Measurements from ENCODE around the gene GABARAP.
"Not testable (repeated sequence)": the region's sequence is repeated elsewhere in the genome, so short reads cannot be mapped to it uniquely, and the experiment has no call there.

Gene GABARAP

DNA sequence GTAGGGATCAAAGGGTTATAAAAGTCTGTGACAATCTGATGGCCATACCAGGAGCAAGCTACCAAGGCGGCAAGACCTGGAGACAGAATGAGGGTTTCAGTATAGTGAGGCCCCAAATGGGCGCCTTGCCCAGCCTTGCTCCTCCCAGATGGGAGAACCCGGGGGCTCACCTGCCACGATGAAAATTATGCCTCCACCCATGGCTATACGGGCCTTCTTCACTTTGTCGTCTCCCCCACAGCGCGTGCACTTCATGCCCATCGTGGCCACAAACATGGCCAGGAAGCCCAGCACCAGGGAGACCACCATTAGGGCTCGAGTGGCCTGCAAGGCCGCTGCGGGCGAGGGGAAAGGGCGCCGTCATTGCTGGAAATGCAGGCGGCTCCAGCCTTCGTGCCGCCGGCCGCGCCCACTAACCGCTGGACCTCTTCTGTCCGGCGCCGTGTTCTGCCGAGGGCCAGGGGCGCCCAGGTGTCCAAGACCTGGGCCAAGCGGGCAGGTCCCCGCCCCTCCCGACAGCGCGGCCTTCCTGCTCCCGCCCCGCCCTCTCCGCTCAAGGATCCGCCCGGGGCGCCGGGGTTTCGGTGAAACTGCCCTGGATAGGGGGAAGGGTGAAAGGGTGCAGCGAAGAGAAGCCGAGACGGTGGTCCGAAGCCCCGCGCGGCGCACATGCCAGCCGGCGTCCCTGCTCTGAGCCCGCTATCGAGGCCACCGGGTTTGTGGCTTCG is 18.6 kb upstream of the GABARAP start:
- peak; percentile 34 for DNase-seq (ENCODE audit: low read depth, low spot score)

DNA sequence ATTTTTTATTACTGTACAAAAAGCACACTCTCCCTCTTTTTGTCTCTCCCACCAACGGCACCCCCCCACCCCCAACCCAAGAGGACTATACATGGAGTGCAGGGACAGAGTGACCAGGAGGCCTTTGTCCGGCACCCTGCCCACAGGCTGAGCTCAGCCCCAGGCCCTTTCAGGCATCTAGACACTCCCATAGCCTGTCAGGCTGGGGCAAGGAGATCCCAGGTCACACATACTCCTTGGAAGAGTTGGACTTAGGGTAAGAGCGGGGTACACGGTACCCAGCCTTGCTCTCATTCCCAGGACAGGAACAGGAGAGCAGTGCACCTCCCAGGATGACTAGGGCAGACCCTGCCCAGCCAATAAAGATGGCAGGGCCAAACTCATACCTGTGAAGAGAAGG is 17.9 kb upstream of the GABARAP start:
- no peak for DNase-seq (ENCODE audit: low read depth, low spot score)

- no peak for DNase-seq (ENCODE audit: low read depth, low spot score)
Measured at GRCh38 chr17:7259555-7259889, 17.3 kb upstream of the GABARAP start.

- DNase-seq (ENCODE audit: low read depth, low spot score): no peak
Measured at GRCh38 chr17:7258731-7259554, 16.7 kb upstream of the GABARAP start.

DNA sequence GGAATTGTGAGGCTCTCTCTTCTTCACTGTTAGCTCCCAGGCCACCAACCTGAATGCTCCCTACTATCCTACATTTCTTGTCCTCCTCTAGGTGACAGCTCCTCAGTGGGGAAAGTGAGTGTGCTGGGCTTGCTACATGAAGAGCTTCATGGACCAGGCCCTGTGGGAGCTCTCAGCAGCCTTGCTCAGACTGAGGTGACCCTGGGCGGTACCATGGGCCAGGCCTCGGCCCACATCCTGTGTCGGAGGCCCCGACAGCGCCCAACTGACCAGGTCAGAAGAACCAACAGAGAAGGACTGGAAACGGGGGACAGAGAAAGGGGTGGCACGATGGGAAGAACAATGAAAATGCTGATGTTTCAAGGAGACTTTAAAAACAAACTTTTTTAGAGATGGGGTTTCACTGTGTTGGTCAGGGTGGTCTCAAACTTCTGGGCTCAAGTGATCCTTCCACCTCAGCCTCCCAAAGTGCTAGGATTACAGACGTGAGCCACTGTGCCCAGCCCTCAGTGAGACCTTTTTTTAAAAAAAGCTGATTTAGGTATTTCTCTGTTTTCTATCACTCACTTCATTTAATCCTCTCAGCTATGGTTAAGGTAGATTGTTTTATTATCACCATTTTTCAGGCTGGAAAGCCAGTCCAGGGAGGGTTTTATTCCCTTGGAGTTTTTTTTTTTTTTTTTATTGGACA is 14.7 kb upstream of the GABARAP start:
- no peak for DNase-seq (ENCODE audit: low read depth, low spot score)

GRCh38 chr17:7254511-7254910 is 12.3 kb upstream of the GABARAP start:
- DNase-seq (ENCODE audit: low read depth, low spot score): no peak

DNA sequence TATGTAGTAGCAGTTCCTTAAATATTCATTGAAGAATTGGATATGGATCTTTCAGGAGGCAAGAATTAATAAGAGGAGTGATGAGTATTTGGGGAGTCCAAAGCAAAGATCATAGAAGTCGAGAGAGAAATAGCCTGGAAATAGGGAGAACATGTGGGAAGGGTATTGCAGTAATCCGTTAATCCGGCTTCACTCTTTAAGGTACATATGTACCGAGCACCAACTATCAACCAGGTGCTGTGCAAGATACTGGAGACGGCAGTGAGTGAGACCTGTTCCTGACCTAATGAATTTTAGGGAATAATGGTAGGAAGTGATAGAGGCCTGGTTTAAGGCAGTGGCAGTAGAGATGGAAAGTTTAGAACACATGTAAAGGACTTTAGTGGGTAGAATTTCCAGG is 10.8 kb upstream of the GABARAP start:
- no peak for DNase-seq (ENCODE audit: low read depth, low spot score)

GRCh38 chr17:7252176-7253043 is 10.2 kb upstream of the GABARAP start, which contains the start of gene ELP5:
ELP5 (plus strand) TSS chr17:7252215; CDS start chr17:7252551, 336 bp downstream.
- DNase-seq (ENCODE audit: low read depth, low spot score): peak; percentile 97

DNA sequence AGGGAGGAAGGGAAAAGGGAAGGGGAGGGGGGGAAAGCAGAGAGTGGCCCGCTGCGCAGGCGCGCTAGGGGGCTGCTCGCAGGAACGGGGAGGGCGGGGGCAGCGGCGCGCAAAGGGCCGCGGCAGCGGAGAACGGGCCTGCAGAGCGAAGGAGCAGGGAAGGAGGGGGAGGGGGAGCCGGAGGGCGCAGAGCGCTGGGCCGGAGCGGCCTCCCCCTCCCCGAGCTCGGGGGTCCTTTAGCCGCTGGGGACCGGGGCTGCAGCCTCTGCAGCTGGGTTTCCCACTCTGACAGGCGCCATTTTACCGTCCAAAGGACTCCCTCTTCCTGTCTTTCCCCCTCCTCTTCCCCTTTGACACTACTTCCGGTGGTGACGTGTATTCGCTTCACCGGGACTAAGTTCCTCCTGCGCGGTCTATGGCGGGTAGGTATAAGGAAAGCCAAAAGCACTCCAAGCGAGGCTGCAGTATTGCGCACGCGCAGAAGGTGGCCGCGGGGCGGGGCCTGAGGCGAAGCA is 9.5 kb upstream of the GABARAP start, which contains the start of gene CTDNEP1:
TSS of gene CTDNEP1 (minus strand) at position 74 of the 515 bp plus-strand sequence. CDS start 438 bp downstream, outside the sequence.
- DNase-seq (ENCODE audit: low read depth, low spot score): peak; percentile 100

DNA sequence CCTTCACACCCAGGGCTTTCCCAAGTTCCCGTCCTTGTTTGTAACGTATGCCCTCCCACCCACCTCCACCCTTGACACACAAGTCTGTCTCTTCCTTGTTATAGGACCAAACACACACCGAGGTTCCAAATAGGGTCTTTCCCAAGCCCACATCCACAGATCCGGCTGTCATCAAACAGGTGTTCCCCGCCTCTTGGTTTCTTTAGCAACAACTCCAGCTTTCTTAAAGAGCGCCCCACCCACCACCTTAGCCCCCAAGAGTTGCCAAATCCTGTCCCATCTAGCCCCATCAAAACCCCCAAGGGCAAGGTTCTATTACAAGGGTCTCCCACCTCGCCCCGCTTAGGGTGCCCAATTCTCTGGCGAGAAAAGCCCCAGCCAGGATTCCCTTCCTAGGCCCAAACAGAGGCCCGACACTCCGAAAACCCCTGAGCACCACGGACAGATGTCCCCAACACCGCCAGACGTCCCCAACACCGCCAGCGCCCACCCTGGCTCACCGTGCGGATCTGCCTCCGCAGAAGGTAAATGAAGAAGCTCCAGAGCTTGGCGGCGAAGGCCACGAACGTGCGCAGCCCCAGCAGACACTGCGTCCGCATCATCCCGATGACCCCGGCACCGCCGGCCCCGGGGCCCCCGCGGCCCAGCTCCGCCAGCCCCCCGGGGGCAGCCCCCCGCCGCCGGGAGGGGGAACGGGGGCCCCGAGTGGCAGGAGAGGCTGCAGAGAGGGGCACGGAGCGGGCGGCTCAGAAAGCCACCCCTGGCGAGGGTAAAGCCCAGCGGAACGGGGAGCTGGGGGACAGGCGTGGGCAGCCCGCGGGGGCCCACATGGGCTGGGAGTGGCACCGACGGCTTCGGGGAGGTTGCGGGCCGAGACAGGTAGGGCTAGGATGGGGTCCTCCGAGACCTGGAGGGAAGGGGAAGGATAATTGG is 8.7 kb upstream of the GABARAP start:
- DNase-seq (ENCODE audit: low read depth, low spot score): peak; percentile 36

DNA sequence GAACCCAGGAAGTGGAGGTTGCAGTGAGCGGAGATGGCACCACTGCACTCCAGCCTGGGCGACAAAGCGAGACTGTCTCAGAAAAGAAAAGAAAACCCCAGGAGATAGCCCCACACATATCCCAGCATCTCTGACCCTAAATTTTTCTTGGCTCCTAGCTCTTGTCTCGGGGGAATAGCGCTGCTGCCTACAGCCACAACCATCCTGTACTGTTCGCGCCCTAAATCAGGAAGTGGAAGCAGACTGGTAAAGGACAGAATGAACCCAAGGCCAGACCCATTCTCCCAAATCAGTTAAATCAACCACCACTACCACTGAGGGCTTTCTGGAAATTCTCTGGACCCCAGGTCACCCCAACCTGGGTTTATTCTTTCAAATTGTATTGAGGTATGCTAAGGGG is 7.6 kb upstream of the GABARAP start:
- no peak for DNase-seq (ENCODE audit: low read depth, low spot score)

- DNase-seq (ENCODE audit: low read depth, low spot score): no peak
Measured at GRCh38 chr17:7249214-7249613, 7.0 kb upstream of the GABARAP start.

- no peak for DNase-seq (ENCODE audit: low read depth, low spot score)
Measured at GRCh38 chr17:7248796-7249195, 6.5 kb upstream of the GABARAP start.

DNA sequence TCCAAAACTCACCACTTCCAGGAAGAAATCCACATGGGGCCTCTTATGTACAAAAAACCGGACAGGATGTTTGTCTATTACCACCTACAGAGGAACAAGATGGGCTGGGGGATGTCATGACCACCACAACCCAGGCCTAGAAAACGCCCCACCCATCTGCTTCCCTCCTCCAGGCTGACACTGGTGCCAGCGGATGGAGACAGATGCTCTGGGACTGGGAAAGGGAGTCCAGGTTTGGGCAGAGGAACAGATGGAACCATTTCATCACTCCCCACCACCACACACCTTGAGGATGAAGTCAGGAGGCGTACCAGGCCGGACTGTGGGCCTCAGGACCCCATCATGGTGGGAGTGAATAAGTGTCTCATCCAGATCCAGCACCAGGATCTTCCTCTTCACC is 4.5 kb upstream of the GABARAP start:
- DNase-seq (ENCODE audit: low read depth, low spot score): no peak

DNA sequence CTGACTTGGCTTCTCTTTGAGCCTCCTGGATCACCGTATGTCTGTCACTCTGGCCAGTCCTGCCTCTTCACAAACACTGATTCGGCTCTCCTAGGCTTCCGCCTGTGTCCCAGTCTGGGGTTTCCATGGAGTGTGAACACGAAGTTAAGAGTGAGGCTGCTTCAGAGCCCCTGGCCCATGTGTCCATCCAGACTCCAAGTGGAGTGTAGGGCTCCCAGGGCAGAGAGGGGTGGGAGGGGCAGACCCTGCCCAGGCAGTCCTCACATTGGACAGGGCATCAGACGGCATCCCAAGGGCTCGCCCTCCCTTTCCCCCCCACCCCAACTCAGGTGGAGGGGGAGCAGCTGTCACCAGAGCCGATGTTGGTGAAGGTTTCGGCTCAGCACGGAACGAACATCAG is 1.6 kb upstream of the GABARAP start:
- not testable (repeated sequence) for DNase-seq (ENCODE audit: low read depth, low spot score)

GRCh38 chr17:7243453-7243729 is 1.1 kb upstream of the GABARAP start:
- DNase-seq (ENCODE audit: low read depth, low spot score): no peak

DNA sequence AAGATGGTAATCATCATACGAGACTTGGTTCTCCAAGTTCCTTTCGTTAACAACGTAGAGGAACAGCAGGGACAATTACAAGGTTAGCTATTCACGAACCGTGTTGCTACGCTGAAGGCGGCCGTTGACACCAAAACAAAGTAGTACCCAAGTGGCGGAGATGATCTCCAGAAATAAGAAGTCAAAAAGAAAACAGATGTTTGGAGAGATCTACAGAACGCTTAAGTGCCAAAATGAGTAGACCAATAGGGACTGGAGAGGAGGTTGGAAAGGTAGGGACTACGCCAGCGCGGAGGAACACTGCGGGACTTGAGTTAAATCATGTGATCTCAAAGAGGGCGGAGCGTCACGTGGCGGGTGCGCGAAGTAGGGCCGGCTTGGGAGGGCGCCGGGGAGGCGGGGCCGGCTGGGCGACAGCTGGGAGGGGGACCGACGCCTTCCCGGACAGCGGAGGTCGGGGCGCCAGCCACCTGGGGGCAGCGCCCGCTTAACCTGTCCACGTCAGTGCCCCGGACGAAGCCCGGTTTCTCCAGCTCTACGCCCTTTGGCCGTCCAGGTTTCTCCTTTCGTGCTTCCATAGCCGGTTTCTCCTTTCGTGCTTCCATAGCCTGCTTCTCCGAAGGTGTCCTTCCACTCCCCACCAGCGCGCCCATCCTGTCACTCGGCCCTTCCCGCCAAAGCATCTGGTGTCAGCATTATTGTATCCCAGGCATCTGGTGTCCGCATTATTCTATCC is 636 bp upstream of the GABARAP start:
- DNase-seq (ENCODE audit: low read depth, low spot score): peak; percentile 97

DNA sequence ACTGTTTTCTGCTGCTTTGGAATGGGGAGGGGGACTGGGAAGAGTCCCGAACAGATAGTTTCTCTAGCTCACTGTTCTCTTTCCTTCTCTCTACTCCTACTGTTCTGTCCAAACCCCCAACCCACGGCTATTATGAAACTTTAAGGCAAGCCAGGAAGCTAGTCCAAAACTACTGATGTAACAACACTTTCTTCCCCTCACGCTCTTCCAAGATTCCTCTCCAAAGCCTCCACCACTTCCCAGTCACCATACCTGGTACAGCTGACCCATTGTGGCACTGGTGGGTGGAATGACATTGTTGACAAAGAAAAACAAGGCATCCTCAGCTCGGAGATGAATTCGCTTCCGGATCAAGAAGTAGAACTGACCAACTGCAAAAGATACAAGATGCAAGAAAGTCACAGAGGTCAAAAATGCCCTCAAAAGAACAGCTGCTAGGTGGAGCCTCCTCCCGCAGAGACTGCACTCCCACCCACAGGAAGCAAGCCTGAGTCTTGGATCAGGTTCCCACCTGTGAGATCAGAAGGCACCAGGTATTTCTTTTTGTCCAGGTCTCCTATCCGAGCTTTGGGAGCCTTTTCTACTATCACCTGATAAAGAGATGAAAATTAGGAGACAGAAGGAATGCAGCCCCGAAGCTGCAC is 1.0 kb downstream of the GABARAP start:
- no peak for DNase-seq (ENCODE audit: low read depth, low spot score)

- DNase-seq (ENCODE audit: low read depth, low spot score): no peak
Measured at GRCh38 chr17:7240375-7240774, 1.9 kb downstream of the GABARAP start.
